ENCODE data around the gene EXOC3L1.

Gene EXOC3L1

GRCh38 chr16:67201411-67202345, 11.7 kb upstream of the EXOC3L1 start:
- POLR2A ChIA-PET, result interaction anchor here (0.6 kb wide), 2 partner anchors 22 to 25 kb away, joined by 3 read pairs; no protein-coding TSS in a partner anchor
- DNase-seq (ENCODE audit: low read depth, low spot score), result no peak

GRCh38 chr16:67200491-67200890, 10.6 kb upstream of the EXOC3L1 start:
- DNase-seq (ENCODE audit: low read depth, low spot score), result no peak
- no peak overlapping the region for H3K4me3 ChIP-seq (ENCODE audit: low read depth, low read length)
- ChIA-PET POLR2A (interaction anchor here (0.7 kb wide), 1 partner anchor 189 kb away, joined by 3 read pairs; no protein-coding TSS in a partner anchor), CTCF (interaction anchor here (9.3 kb wide), 1 partner anchor 10 kb away, joined by 83 read pairs; no protein-coding TSS in a partner anchor)
- TF ChIP-seq, protein P1, sequence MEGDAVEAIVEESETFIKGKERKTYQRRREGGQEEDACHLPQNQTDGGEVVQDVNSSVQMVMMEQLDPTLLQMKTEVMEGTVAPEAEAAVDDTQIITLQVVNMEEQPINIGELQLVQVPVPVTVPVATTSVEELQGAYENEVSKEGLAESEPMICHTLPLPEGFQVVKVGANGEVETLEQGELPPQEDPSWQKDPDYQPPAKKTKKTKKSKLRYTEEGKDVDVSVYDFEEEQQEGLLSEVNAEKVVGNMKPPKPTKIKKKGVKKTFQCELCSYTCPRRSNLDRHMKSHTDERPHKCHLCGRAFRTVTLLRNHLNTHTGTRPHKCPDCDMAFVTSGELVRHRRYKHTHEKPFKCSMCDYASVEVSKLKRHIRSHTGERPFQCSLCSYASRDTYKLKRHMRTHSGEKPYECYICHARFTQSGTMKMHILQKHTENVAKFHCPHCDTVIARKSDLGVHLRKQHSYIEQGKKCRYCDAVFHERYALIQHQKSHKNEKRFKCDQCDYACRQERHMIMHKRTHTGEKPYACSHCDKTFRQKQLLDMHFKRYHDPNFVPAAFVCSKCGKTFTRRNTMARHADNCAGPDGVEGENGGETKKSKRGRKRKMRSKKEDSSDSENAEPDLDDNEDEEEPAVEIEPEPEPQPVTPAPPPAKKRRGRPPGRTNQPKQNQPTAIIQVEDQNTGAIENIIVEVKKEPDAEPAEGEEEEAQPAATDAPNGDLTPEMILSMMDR (IDR thresholded peaks at IDR 0.05; ENCODE audit: insufficient read depth, low read length, missing control alignments), result no peak

More at GRCh38 chr16:67201411-67202345, 11.7 kb upstream of the EXOC3L1 start:
- no peak overlapping the region for H3K4me3 ChIP-seq (ENCODE audit: low read depth, low read length)
- CTCF ChIA-PET, result interaction anchor here (0.8 to 1.0 kb wide), 2 partner anchors 12 to 48 kb away, joined by 3 read pairs; no protein-coding TSS in a partner anchor
- TF ChIP-seq, protein P1 (IDR thresholded peaks at IDR 0.05; ENCODE audit: insufficient read depth, low read length, missing control alignments), result no peak

GRCh38 chr16:67199808-67200198, 9.9 kb upstream of the EXOC3L1 start:
- CTCF ChIA-PET, result interaction anchor here (1.5 to 9.3 kb wide), 2 partner anchors 11 to 12 kb away, joined by 4 to 83 read pairs; no protein-coding TSS in a partner anchor
- TF ChIP-seq, protein P1 (IDR thresholded peaks at IDR 0.05; ENCODE audit: insufficient read depth, low read length, missing control alignments), result no peak
- no peak for DNase-seq (ENCODE audit: low read depth, low spot score)
- POLR2A ChIA-PET, result interaction anchor here (0.6 to 0.7 kb wide), 2 partner anchors 8 to 188 kb away, joined by 3 read pairs; no protein-coding TSS in a partner anchor
- H3K4me3 ChIP-seq (ENCODE audit: low read depth, low read length), result no peak overlapping the region

DNA sequence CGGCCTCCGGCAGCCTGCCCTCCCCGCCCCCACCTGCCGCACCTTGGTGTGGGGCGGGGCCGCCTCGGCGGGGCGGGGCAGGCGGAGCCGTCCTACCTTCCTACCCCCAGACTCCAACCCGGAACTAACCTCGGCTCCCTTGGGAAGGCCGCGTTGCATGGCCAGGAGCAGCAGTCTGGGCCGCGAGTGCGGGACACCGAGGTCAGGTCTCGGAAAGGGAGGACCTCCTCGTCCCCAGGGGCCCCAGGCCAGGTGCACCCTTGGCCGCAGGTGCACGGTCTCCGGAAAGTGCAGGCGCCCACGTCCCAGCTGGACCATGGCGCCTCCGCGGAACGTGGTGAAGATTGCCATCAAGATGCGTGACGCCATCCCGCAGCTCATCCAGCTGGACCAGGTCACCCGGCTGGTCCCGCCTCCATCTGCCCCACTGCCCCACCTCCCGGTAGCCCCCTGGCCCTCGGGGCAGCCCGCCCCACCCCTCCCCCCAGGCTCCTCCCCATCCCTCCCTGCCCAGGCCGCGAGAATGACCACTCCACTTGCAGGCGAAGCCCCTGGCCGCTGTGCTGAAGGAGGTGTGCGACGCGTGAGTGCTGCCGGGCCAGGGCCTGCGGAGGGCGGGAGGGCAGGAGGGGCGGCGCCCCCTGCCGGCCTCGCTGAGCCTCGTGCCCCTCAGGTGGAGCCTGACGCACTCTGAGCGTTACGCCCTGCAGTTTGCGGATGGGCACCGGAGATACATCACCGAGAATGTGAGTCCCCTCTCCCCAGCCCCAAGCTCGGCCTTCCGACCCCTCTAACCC, 9.3 kb upstream of the EXOC3L1 start, which contains the start of gene ELMO3:
Gene ELMO3 (plus strand): TSS at position 121 of the 797 bp plus-strand sequence. CDS start 196 bp downstream, at position 317.
- TF ChIP-seq, protein P1 (IDR thresholded peaks at IDR 0.05; ENCODE audit: insufficient read depth, low read length, missing control alignments), result peak; percentile 51
- H3K4me3 ChIP-seq (ENCODE audit: low read depth, low read length), result no peak within 1 kb of the TSS
- CTCF ChIA-PET, result interaction anchor here (1.5 to 9.3 kb wide), 5 partner anchors 12 to 43 kb away, joined by 3 to 83 read pairs (median 4); no protein-coding TSS in a partner anchor
- DNase-seq (ENCODE audit: low read depth, low spot score), result no peak
- POLR2A ChIA-PET, result interaction anchor here (0.6 to 1.3 kb wide), 2 partner anchors 9 to 45 kb away, joined by 3 read pairs; no protein-coding TSS in a partner anchor

- CTCF ChIA-PET, result interaction anchor here (0.7 to 9.3 kb wide), 21 partner anchors 9 to 303 kb away, joined by 3 to 83 read pairs (median 3); partner anchors contain the start of genes EXOC3L1, SLC9A5 and TMEM208
- no peak overlapping the region for H3K4me3 ChIP-seq (ENCODE audit: low read depth, low read length)
- no peak for DNase-seq (ENCODE audit: low read depth, low spot score)
- TF ChIP-seq, protein P1 (IDR thresholded peaks at IDR 0.05; ENCODE audit: insufficient read depth, low read length, missing control alignments), result peak; percentile 77
- POLR2A ChIA-PET, result interaction anchor here (0.9 to 1.8 kb wide), 4 partner anchors 9 to 46 kb away, joined by 3 to 7 read pairs (median 4); partner anchors contain the start of gene NOL3
Measured at GRCh38 chr16:67198238-67198734, 8.3 kb upstream of the EXOC3L1 start.

Measured in AG04449 (cell line).